KMS-11 (cell line): ENCODE results near the gene SPC24.

Experiments used
- H2AFZ ChIP-seq: fragments of 200-600 bp; sonication (generic); 2 replicates; pipeline ENCODE4 v1.6.1; 2016; ENCODE audit warnings: antibody characterized with exemption, mixed run types, low read depth
- H3K27ac ChIP-seq: fragments of 200-600 bp; sonication (generic); 2 replicates; pipeline ENCODE4 v1.6.1; 2016; ENCODE audit warnings: mild to moderate bottlenecking, mixed run types
- H3K27me3 ChIP-seq: fragments of 200-600 bp; sonication (generic); 2 replicates; pipeline ENCODE4 v1.6.1; 2017; ENCODE audit warnings: mild to moderate bottlenecking, low read depth, mixed run types, moderate library complexity; ENCODE audit not compliant: insufficient read depth
- H3K36me3 ChIP-seq: fragments of 200-600 bp; sonication (generic); 2 replicates; pipeline ENCODE4 v1.6.1; 2017; ENCODE audit warnings: mild to moderate bottlenecking, mixed run types; ENCODE audit not compliant: insufficient read depth
- H3K4me1 ChIP-seq: fragments of 200-600 bp; sonication (generic); 2 replicates; pipeline ENCODE4 v1.6.1; 2016; ENCODE audit warnings: mild to moderate bottlenecking, low read depth, mixed run types; ENCODE audit not compliant: poor library complexity, severe bottlenecking
- H3K4me2 ChIP-seq: fragments of 200-600 bp; sonication (generic); 2 replicates; pipeline ENCODE4 v1.7.0; 2016; ENCODE audit warnings: mild to moderate bottlenecking, mixed run types
- H3K4me3 ChIP-seq: fragments of 200-600 bp; sonication (generic); IDR thresholded peaks from 2 replicates; pipeline ENCODE4 v1.6.1; 2017; ENCODE audit warnings: low read depth, low read length, mixed read lengths; ENCODE audit not compliant: insufficient read depth
- H3K79me2 ChIP-seq: fragments of 200-600 bp; sonication (generic); 2 replicates; pipeline ENCODE4 v1.6.1; 2016; ENCODE audit warnings: low read depth, mixed run types; ENCODE audit not compliant: insufficient read depth
- H3K9ac ChIP-seq: fragments of 200-600 bp; sonication (generic); 2 replicates; pipeline ENCODE4 v1.6.1; 2016; ENCODE audit warnings: mild to moderate bottlenecking, mixed run types
- H4K20me1 ChIP-seq: fragments of 200-600 bp; sonication (generic); 2 replicates; pipeline ENCODE4 v1.6.1; 2016; ENCODE audit warnings: mild to moderate bottlenecking, mixed run types; ENCODE audit not compliant: insufficient read depth
- TF ChIP-seq, protein P1 (sequence below): fragments of 200-600 bp; sonication (generic); conservative IDR thresholded peaks from 2 replicates; pipeline ENCODE4 v1.6.1; 2017; ENCODE audit warnings: low read depth, mild to moderate bottlenecking, antibody characterized with exemption, low read length, moderate library complexity, mixed read lengths

The SPC24 gene, protein sequence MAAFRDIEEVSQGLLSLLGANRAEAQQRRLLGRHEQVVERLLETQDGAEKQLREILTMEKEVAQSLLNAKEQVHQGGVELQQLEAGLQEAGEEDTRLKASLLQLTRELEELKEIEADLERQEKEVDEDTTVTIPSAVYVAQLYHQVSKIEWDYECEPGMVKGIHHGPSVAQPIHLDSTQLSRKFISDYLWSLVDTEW

DNA sequence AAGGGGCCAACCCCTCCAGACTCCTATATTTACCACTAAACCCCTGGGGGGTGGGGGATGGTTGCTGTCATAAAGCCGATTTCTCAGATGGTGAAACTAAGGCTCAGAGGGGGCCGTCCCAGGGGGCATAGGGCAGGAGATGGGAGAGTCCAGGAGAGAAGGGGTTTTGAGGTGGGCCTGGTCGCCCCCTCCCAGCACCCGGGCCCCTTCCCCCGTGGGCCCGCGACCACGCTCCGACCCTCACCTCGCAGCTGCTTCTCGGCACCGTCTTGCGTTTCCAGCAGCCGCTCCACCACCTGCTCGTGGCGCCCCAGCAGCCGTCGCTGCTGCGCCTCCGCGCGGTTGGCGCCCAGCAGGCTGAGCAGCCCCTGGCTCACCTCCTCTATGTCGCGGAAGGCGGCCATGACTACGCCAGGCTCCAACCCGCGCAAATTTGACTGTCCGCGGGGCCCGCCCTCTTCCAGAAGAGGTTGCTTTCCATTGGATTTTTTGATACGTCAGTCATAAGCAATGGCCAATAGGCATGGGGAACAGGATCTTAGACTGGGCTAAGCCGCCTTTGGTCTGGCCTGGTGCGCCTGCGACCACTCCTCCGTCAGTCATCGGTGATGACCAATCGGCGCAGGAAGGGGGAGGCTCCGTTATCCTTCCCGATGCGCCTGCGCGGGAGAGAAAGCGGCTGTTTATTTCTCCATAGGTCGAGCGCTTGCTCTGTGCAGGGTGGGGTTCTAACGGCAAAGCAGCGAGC is at the start of gene SPC24:
Gene SPC24 (minus strand): TSS at position 410 of the 748 bp plus-strand sequence. CDS start 6 bp downstream, at position 404.
- H3K4me2 ChIP-seq, result peak within 1 kb of the TSS; percentile 77
- H3K36me3 ChIP-seq, result no peaks in the 10 kb centered on the region
- peak within 1 kb of the TSS; percentile 85 for H2AFZ ChIP-seq
- H3K79me2 ChIP-seq, result peaks cover 42% of the 10 kb centered on the region
- H3K4me1 ChIP-seq, result peaks cover 13% of the 10 kb centered on the region
- peak within 1 kb of the TSS; percentile 42 for H3K27ac ChIP-seq
- peak within 1 kb of the TSS; percentile 81 for H3K9ac ChIP-seq
- TF ChIP-seq, protein P1, sequence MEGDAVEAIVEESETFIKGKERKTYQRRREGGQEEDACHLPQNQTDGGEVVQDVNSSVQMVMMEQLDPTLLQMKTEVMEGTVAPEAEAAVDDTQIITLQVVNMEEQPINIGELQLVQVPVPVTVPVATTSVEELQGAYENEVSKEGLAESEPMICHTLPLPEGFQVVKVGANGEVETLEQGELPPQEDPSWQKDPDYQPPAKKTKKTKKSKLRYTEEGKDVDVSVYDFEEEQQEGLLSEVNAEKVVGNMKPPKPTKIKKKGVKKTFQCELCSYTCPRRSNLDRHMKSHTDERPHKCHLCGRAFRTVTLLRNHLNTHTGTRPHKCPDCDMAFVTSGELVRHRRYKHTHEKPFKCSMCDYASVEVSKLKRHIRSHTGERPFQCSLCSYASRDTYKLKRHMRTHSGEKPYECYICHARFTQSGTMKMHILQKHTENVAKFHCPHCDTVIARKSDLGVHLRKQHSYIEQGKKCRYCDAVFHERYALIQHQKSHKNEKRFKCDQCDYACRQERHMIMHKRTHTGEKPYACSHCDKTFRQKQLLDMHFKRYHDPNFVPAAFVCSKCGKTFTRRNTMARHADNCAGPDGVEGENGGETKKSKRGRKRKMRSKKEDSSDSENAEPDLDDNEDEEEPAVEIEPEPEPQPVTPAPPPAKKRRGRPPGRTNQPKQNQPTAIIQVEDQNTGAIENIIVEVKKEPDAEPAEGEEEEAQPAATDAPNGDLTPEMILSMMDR, result no peak
- no peaks in the 10 kb centered on the region for H4K20me1 ChIP-seq
- H3K27me3 ChIP-seq, result no peaks in the 10 kb centered on the region
- no peak within 1 kb of the TSS for H3K4me3 ChIP-seq

DNA sequence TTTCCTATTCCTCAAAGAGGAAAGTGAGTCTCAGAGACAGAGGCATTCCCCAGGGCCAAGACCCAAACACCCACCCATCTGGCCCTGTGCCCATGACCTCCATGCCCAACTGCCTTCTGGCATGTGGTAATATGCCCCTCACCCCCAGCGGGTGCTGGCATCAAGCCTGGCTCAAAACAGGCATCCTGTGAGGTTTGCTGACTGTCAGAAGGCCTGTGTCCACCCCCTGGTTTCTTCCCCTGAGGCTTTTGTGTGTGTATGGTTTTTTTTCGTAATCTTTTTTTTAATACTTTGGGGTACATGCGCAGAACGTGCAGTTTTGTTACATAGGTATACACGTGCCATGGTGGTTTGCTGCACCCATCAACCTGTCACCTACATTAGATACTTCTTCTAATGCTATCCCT is 49.4 kb upstream of the SPC24 start:
- Histone ChIP-seq H3K27ac (no peak overlapping the region), H3K27me3 (peaks cover 22% of the 10 kb centered on the region; the same call in 1 of the 2 replicates), H3K4me3 (no peak overlapping the region), H2AFZ (no peak overlapping the region), H3K79me2 (no peaks in the 10 kb centered on the region), H3K9ac (no peak overlapping the region), H3K4me1 (no peaks in the 10 kb centered on the region), H4K20me1 (no peaks in the 10 kb centered on the region), H3K4me2 (no peak overlapping the region), H3K36me3 (no peaks in the 10 kb centered on the region)
- TF ChIP-seq, protein P1, result no peak

DNA sequence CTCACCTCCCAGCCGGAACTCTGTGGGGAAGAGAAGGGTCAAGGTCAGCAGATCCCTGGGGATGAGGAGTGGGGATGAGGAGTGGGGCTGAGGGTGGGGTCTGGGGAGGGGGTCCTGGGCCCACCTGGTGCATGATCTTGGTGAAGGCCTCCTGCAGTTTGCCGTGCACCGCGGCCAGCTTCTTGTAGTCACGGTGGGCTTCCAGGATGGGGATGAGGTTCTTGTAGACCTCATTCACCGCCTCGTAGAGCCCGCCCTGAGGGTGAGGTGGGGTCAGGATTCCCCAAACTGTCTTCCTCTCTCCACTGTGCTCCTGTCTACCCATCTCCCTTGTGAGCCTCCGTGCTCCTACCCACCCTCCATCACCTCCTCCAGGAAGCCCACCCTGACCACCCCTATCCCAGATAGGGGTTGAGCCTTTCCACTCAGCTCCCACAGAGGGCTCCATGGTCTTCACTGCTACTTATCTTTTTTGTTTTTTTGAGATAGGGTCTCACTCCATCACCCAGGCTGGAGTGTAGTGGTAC is 48.6 kb upstream of the SPC24 start:
- Histone ChIP-seq H3K9ac (no peak overlapping the region), H3K27ac (no peak overlapping the region), H3K36me3 (no peaks in the 10 kb centered on the region), H3K4me2 (no peak overlapping the region), H3K4me3 (no peak overlapping the region), H3K79me2 (no peaks in the 10 kb centered on the region), H2AFZ (no peak overlapping the region), H3K4me1 (no peaks in the 10 kb centered on the region), H3K27me3 (peaks cover 22% of the 10 kb centered on the region; the same call in 1 of the 2 replicates), H4K20me1 (no peaks in the 10 kb centered on the region)
- TF ChIP-seq, protein P1, result 0 out of 2 replicates have a peak, but pooled peaks have one; percentile 21

DNA sequence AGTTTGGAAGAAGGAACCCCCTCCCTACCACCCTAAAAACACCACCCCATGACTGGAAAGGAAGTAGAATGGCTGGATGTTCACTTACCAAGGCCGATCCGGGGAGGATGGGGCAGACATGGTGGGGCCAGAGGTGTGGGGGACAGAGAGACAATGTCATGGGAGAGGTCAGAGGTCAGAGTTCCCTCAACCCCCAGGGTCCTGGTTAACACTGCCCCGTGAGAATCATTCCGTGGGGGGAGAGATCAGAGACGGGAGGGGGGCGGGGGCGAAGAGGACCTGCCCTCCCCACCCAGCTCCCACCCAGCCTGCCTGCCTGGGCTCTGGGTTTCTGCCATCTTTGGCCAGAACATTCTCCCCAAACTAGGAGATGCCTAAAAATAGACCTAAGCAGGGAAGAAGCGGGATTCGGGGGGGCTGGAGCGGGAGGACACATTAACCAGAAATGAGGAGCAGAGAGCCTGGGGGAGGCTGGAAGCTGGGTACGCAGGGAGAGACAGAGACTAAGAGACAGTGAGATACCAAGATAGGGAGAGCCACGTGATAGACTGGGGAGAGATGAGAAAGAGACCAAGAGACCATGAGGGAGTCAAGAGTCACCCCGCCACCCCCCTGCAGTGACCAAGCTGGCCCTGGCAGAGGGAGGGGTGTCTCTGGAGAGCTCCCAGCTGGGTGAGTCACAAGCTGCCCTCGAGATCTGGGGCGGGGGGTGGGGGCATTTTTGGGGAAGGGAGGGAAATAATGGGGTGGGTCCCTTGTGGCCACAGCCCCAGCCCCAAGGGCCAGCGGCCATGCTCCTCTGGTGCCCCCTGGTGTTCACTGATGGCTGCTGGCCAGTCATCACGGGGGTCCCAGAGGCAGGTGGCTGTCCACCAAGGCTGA is 47.9 kb upstream of the SPC24 start:
- Histone ChIP-seq H3K79me2 (no peaks in the 10 kb centered on the region), H3K27me3 (peaks cover 22% of the 10 kb centered on the region; the same call in 1 of the 2 replicates), H3K27ac (no peak overlapping the region), H4K20me1 (no peaks in the 10 kb centered on the region), H3K4me2 (no peak overlapping the region), H3K4me1 (no peaks in the 10 kb centered on the region), H3K4me3 (no peak overlapping the region), H2AFZ (no peak overlapping the region), H3K36me3 (no peaks in the 10 kb centered on the region), H3K9ac (no peak overlapping the region)
- TF ChIP-seq, protein P1, result peak; percentile 68
